Neural crest cell (in vitro differentiated cells): ENCODE measurements around the gene P2RX3. TPM values are rescaled to one million over a fixed set of nuclear protein-coding genes. Genes with fewer than 3 reads are reported as not detected.
"Not testable (repeated sequence)": the region's sequence is repeated elsewhere in the genome, so short reads cannot be mapped to it uniquely, and the experiment has no call there.

Experiments used
- DNase-seq: peaks from one replicate; pipeline ENCODE4 v3.0.0; 2021; ENCODE audit warnings: low read depth, mixed read lengths, low spot score
- H3K27ac Mint-ChIP-seq: one replicate; pipeline ENCODE4 v1.8.0; 2021; ENCODE audit warnings: mild to moderate bottlenecking, mixed read lengths; ENCODE audit not compliant: unreplicated experiment
- H3K27me3 Mint-ChIP-seq: 2 replicates; pipeline ENCODE4 v1.8.0; 2021; ENCODE audit warnings: low read depth, mild to moderate bottlenecking, mixed read lengths
- H3K36me3 Mint-ChIP-seq: 2 replicates; pipeline ENCODE4 v1.8.0; 2021; ENCODE audit warnings: low read depth, mild to moderate bottlenecking, mixed read lengths
- H3K4me1 Mint-ChIP-seq: 2 replicates; pipeline ENCODE4 v1.8.0; 2021; ENCODE audit warnings: mixed read lengths
- H3K4me3 Mint-ChIP-seq: one replicate; pipeline ENCODE4 v1.8.0; 2021; ENCODE audit warnings: mild to moderate bottlenecking, mixed read lengths
- H3K9me3 Mint-ChIP-seq: 2 replicates; pipeline ENCODE4 v1.8.0; 2021; ENCODE audit warnings: mixed read lengths
- CTCF ChIP-seq: fragments of 200-600 bp; sonication (generic); conservative IDR thresholded peaks from 2 replicates; pipeline ENCODE4 v1.5.0; 2021; ENCODE audit warnings: antibody characterized with exemption, mild to moderate bottlenecking
- total RNA-seq: library from RNA; stranded (reverse); gene quantifications from 2 replicates; pipeline ENCODE4 v1.2.1, GENCODE V29; 2021

Gene P2RX3
- total RNA-seq, 1 donor from 2014 or later = 14.3 TPM

GRCh38 chr11:57399972-57400578 lies 61.9 kb downstream of the P2RX3 start:
- Mint-ChIP-seq H3K9me3 (no peaks in the 10 kb centered on the region), H3K36me3 (peaks cover 3% of the 10 kb centered on the region), H3K4me1 (no peaks in the 10 kb centered on the region), H3K4me3 (no peak overlapping the region), H3K27me3 (peaks cover 14% of the 10 kb centered on the region), H3K27ac (no peak overlapping the region)
- no peak for TF ChIP-seq CTCF
- DNase-seq = no peak

- Mint-ChIP-seq H3K4me3 (no peak overlapping the region), H3K4me1 (no peaks in the 10 kb centered on the region), H3K36me3 (peaks cover 4% of the 10 kb centered on the region), H3K9me3 (no peaks in the 10 kb centered on the region), H3K27me3 (peaks cover 14% of the 10 kb centered on the region), H3K27ac (no peak overlapping the region)
- no peak for DNase-seq
- TF ChIP-seq CTCF = no peak
These were observed 64.2 kb downstream of the P2RX3 start for GRCh38 chr11:57402188-57403002.

GRCh38 chr11:57403003-57403801 lies 65.0 kb downstream of the P2RX3 start:
- not testable (repeated sequence) for H3K27ac Mint-ChIP-seq, H3K4me3 Mint-ChIP-seq, H3K4me1 Mint-ChIP-seq, H3K36me3 Mint-ChIP-seq, H3K9me3 Mint-ChIP-seq, DNase-seq
- H3K27me3 Mint-ChIP-seq = peaks cover 14% of the 10 kb centered on the region

GRCh38 chr11:57403802-57404147 lies 65.6 kb downstream of the P2RX3 start:
- H3K27ac Mint-ChIP-seq = no peak overlapping the region
- no peaks in the 10 kb centered on the region for H3K4me1 Mint-ChIP-seq
- H3K27me3 Mint-ChIP-seq = peaks cover 14% of the 10 kb centered on the region
- no peak overlapping the region for H3K4me3 Mint-ChIP-seq
- TF ChIP-seq CTCF = no peak
- peaks cover 6% of the 10 kb centered on the region for H3K36me3 Mint-ChIP-seq
- no peaks in the 10 kb centered on the region for H3K9me3 Mint-ChIP-seq
- no peak for DNase-seq

GRCh38 chr11:57405271-57405860 lies 67.2 kb downstream of the P2RX3 start:
- TF ChIP-seq CTCF = no peak
- Mint-ChIP-seq H3K36me3 (peaks cover 15% of the 10 kb centered on the region), H3K4me1 (no peaks in the 10 kb centered on the region), H3K4me3 (no peak overlapping the region), H3K27me3 (peaks cover 14% of the 10 kb centered on the region), H3K9me3 (no peaks in the 10 kb centered on the region), H3K27ac (no peak overlapping the region)
- DNase-seq = no peak
